Endothelial cell (in vitro differentiated cells): Measurements from ENCODE around the gene SNRPB. TPM values are rescaled to one million over a fixed set of nuclear protein-coding genes. Genes with fewer than 3 reads are reported as not detected.
A peak's percentile ranks its signal among the peaks of the same experiment; 100 is the strongest.

ENCODE experiments used
- DNase-seq: peaks from one replicate; pipeline ENCODE4 v3.0.0; 2021; ENCODE audit warnings: low spot score
- H3K27ac Mint-ChIP-seq: one replicate; pipeline ENCODE4 v1.8.0; 2021; ENCODE audit warnings: mixed read lengths, inconsistent platforms; ENCODE audit not compliant: unreplicated experiment
- H3K27me3 Mint-ChIP-seq: one replicate; pipeline ENCODE4 v1.8.0; 2021; ENCODE audit warnings: mild to moderate bottlenecking, moderate library complexity, mixed read lengths, inconsistent platforms; ENCODE audit not compliant: unreplicated experiment
- H3K36me3 Mint-ChIP-seq: one replicate; pipeline ENCODE4 v1.8.0; 2021; ENCODE audit warnings: mild to moderate bottlenecking, low read depth, mixed read lengths, inconsistent platforms; ENCODE audit not compliant: unreplicated experiment
- H3K4me1 Mint-ChIP-seq: one replicate; pipeline ENCODE4 v1.8.0; 2021; ENCODE audit warnings: mild to moderate bottlenecking, mixed read lengths, inconsistent platforms; ENCODE audit not compliant: unreplicated experiment
- H3K4me3 Mint-ChIP-seq: one replicate; pipeline ENCODE4 v1.8.0; 2021; ENCODE audit warnings: mild to moderate bottlenecking, mixed read lengths, inconsistent platforms; ENCODE audit not compliant: unreplicated experiment
- H3K9me3 Mint-ChIP-seq: one replicate; pipeline ENCODE4 v1.8.0; 2021; ENCODE audit warnings: mixed read lengths, inconsistent platforms; ENCODE audit not compliant: unreplicated experiment
- CTCF ChIP-seq: fragments of 200-600 bp; sonication (generic); IDR thresholded peaks from one replicate; pipeline ENCODE4 v1.5.0; 2021; ENCODE audit warnings: antibody characterized with exemption; ENCODE audit not compliant: unreplicated experiment
- total RNA-seq: library from RNA; stranded (reverse); fragmentation: NEBNext Ultra II Directional; extraction: Animal tissue kit (Norgen Biotek cat#: 25700); gene quantifications from one replicate; pipeline ENCODE4 v1.2.1, GENCODE V29; 2021; ENCODE audit not compliant: unreplicated experiment

Gene SNRPB
- total RNA-seq, 1 donor from 2014 or later = 195 TPM

GRCh38 chr20:2516399-2516798 lies 45.8 kb upstream of the SNRPB start:
- H3K27me3 Mint-ChIP-seq = no peaks in the 10 kb centered on the region
- H3K4me1 Mint-ChIP-seq = no peaks in the 10 kb centered on the region

GRCh38 chr20:2515203-2515602 lies 44.6 kb upstream of the SNRPB start:
- H3K36me3 Mint-ChIP-seq = no peaks in the 10 kb centered on the region
- TF ChIP-seq CTCF = no peak
- H3K4me3 Mint-ChIP-seq = no peak overlapping the region
- no peaks in the 10 kb centered on the region for H3K27me3 Mint-ChIP-seq
- H3K27ac Mint-ChIP-seq = no peak overlapping the region
- no peak for DNase-seq
- no peaks in the 10 kb centered on the region for H3K4me1 Mint-ChIP-seq
- H3K9me3 Mint-ChIP-seq = no peaks in the 10 kb centered on the region

More at GRCh38 chr20:2516399-2516798, 45.8 kb upstream of the SNRPB start:
- Mint-ChIP-seq H3K36me3 (no peaks in the 10 kb centered on the region), H3K9me3 (no peaks in the 10 kb centered on the region), H3K27ac (no peak overlapping the region), H3K4me3 (no peak overlapping the region)
- no peak for TF ChIP-seq CTCF
- DNase-seq = no peak

GRCh38 chr20:2509794-2510193 lies 39.2 kb upstream of the SNRPB start:
- no peak overlapping the region for H3K4me3 Mint-ChIP-seq
- no peak for DNase-seq

GRCh38 chr20:2509468-2509781 lies 38.8 kb upstream of the SNRPB start:
- DNase-seq = no peak
- no peak for TF ChIP-seq CTCF
- H3K4me1 Mint-ChIP-seq = peaks cover 14% of the 10 kb centered on the region
- peaks cover 2% of the 10 kb centered on the region for H3K27me3 Mint-ChIP-seq
- peak overlapping the region; percentile 98 for H3K4me3 Mint-ChIP-seq
- no peaks in the 10 kb centered on the region for H3K9me3 Mint-ChIP-seq
- H3K27ac Mint-ChIP-seq = no peak overlapping the region
- no peaks in the 10 kb centered on the region for H3K36me3 Mint-ChIP-seq

More at GRCh38 chr20:2509794-2510193, 39.2 kb upstream of the SNRPB start:
- Mint-ChIP-seq H3K36me3 (no peaks in the 10 kb centered on the region), H3K27me3 (peaks cover 2% of the 10 kb centered on the region), H3K27ac (no peak overlapping the region), H3K9me3 (no peaks in the 10 kb centered on the region), H3K4me1 (peaks cover 11% of the 10 kb centered on the region)
- TF ChIP-seq CTCF = no peak

- Mint-ChIP-seq H3K4me1 (peaks cover 18% of the 10 kb centered on the region), H3K27ac (peak within 1 kb of the TSS; percentile 94), H3K4me3 (peak within 1 kb of the TSS; percentile 98), H3K27me3 (peaks cover 2% of the 10 kb centered on the region), H3K9me3 (no peaks in the 10 kb centered on the region), H3K36me3 (no peaks in the 10 kb centered on the region)
- no peak for TF ChIP-seq CTCF
- DNase-seq = peak; percentile 72
Observed at GRCh38 chr20:2508631-2509467, 38.3 kb upstream of the SNRPB start, which contains the start of gene ZNF343. TSS of gene ZNF343 (minus strand) at chr20:2508915. CDS start at chr20:2493895, 15,020 bp downstream.
